IPS DF 6.9 (cell line): ENCODE results near the gene ATP5IF1.

ENCODE experiments used
- DNase-seq: peaks from one replicate; pipeline ENCODE4 v3.0.0-alpha.2; 2013; ENCODE audit warnings: low read depth, low spot score
- H3K27ac ChIP-seq: one replicate; pipeline ENCODE4 v1.5.1; 2013; ENCODE audit warnings: low read length, control low read depth
- H3K27me3 ChIP-seq: 2 replicates; pipeline ENCODE4 v1.6.1; 2013; ENCODE audit warnings: mild to moderate bottlenecking, low read length; ENCODE audit not compliant: control insufficient read depth, insufficient read depth
- H3K36me3 ChIP-seq: 2 replicates; pipeline ENCODE4 v1.6.1; 2013; ENCODE audit warnings: low read length; ENCODE audit not compliant: control insufficient read depth, insufficient read depth
- H3K4me1 ChIP-seq: 2 replicates; pipeline ENCODE4 v1.6.1; 2013; ENCODE audit warnings: low read length; ENCODE audit not compliant: control insufficient read depth, insufficient read depth
- H3K4me3 ChIP-seq: 2 replicates; pipeline ENCODE4 v1.5.1; 2013; ENCODE audit warnings: mild to moderate bottlenecking, low read length
- H3K9me3 ChIP-seq: 2 replicates; pipeline ENCODE4 v1.6.1; 2013; ENCODE audit warnings: low read length, inconsistent platforms; ENCODE audit not compliant: control insufficient read depth, insufficient read depth
- WGBS: extraction: QIAGEN DNeasy Blood & Tissue Kit; methylation state at CpG from one replicate; pipeline ENCODE4 v1.1.7; 2013; ENCODE audit warnings: mixed read lengths, missing lambda C conversion rate; ENCODE audit not compliant: insufficient read length, insufficient coverage; 5-methylcytosine and 5-hydroxymethylcytosine counted together

ATP5IF1 gene

DNA sequence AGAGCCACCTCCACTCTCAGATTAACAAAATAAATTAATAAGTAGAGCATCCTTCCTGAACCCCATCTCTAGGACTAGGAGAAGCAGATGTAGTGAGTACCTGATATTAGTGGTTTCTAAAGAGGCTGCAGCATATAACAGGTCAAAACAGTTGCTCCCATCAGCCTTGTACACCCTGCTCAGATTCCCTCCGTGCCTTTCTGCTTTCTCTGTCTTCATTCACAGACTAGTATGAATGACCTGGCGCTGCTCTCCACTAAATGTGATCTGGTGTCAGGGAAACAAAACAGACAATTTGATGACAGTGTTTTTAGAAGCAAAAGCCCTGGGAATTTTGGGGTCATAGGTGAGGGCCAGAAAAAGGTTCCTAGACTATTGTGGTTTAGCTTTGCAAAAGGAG is 31.7 kb downstream of the ATP5IF1 start:
- Histone ChIP-seq H3K4me3 (no peak overlapping the region), H3K27me3 (no peaks in the 10 kb centered on the region), H3K4me1 (0 out of 2 replicates have a peak, but pooled peaks cover 1% of the 10 kb centered on the region), H3K9me3 (no peaks in the 10 kb centered on the region), H3K27ac (no peak overlapping the region), H3K36me3 (peaks cover 10% of the 10 kb centered on the region)
- WGBS: no CpG with 5 or more reads among the region's 2 CpGs
- DNase-seq: no peak

DNA sequence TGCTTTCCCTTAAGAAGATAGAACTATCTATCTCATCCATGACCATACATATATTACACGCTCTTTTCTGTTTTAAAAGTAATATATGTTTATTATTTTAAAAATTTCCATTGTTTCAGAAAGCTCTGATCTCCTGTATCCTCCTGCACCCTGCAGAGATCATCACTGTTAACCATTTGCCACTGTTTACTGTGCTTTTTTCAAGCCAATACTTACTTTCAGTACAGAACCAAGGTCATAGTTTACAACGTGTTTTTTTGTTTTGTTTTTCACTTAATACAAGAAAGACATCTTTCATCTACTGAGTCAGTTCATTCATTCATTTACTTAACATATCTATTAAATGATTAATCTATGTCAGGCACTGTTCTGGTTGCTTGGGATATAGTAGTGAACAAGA is 33.6 kb downstream of the ATP5IF1 start:
- no peak for DNase-seq
- no peak overlapping the region for H3K27ac ChIP-seq
- H3K4me1 ChIP-seq: 0 out of 2 replicates have a peak, but pooled peaks cover 1% of the 10 kb centered on the region
- H3K9me3 ChIP-seq: no peaks in the 10 kb centered on the region
- no CpG with 5 or more reads among the region's 2 CpGs for WGBS
- H3K27me3 ChIP-seq: no peaks in the 10 kb centered on the region
- peaks cover 27% of the 10 kb centered on the region for H3K36me3 ChIP-seq
- H3K4me3 ChIP-seq: no peak overlapping the region

DNA sequence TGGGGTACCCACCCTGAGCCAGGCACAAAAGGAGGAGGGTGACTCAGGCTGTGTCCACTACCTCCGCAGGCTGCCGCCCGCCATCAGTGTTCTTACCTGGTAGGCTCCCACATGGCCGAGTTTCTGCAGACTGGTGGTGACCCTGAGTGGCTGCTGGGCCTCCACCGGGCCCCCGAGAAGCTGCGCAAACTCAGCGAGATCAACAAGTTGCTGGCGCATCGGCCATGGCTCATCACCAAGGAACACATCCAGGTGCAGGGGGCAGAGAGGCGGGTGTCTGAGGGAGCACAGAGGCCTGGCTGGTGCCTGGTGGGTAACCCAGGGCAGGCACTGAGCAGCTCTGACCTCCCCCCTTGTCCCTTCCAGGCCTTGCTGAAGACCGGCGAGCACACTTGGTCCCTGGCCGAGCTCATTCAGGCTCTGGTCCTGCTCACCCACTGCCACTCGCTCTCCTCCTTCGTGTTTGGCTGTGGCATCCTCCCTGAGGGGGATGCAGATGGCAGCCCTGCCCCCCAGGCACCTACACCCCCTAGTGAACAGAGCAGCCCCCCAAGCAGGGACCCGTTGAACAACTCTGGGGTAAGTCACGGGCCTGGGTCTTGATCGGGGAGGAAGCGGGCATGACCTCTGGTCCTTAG is 36.4 kb downstream of the ATP5IF1 start:
- no peak for DNase-seq
- H3K4me3 ChIP-seq: no peak overlapping the region
- no peak overlapping the region for H3K27ac ChIP-seq
- H3K36me3 ChIP-seq: peaks cover 31% of the 10 kb centered on the region
- no peaks in the 10 kb centered on the region for H3K4me1 ChIP-seq
- no CpG with 5 or more reads among the region's 20 CpGs for WGBS
- no peaks in the 10 kb centered on the region for H3K27me3 ChIP-seq
- H3K9me3 ChIP-seq: no peaks in the 10 kb centered on the region

DNA sequence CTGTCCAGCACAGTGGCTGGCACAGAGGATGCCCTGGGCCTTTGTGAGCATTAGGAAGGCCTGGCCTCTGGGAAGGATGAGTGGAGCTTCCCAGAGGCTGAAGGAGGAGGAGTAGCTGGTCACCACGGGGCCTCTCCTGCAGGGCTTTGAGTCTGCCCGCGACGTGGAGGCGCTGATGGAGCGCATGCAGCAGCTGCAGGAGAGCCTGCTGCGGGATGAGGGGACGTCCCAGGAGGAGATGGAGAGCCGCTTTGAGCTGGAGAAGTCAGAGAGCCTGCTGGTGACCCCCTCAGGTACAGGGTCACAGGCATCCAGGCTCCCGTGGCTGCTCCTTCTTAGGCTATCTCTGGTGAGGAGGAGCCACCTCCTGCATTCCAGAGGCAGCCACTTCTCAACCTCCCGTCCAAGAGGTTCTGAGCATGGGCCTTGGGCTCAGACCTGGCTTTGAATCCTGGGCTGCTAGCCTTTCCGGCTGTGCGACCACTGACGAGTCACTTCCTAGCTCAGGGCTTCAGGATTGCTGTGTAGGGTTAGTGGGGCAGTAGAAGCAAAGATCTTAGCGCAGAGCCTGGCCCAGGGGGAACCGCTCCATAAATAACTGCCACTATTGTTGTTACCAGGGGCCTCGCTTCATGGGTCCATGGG is 37.4 kb downstream of the ATP5IF1 start:
- no peak for DNase-seq

DNA sequence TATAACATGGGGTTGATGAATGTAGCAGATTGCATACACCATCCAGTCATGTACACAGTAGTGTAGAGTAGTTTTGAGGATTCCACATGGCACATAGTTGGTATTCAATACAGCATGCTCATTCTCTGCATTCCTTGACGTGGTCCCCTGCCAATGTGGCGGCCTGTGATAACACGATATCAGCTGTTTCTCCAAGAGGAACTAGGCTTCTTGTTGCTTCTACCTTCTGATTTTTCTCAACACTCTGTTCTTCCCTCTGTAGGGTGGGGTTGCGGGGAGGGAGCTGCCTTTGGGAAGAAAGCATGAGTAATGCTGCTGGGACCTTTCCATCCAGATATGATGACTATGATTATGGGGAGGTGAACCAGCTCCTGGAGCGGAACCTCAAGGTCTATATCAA is 42.8 kb downstream of the ATP5IF1 start:
- Histone ChIP-seq H3K4me3 (no peak overlapping the region), H3K27ac (no peak overlapping the region), H3K4me1 (no peaks in the 10 kb centered on the region), H3K36me3 (peaks cover 33% of the 10 kb centered on the region), H3K27me3 (no peaks in the 10 kb centered on the region), H3K9me3 (no peaks in the 10 kb centered on the region)
- WGBS: no CpG with 5 or more reads among the region's 5 CpGs
- DNase-seq: no peak

More for the DNA sequence above, 37.4 kb downstream of the ATP5IF1 start:
- Histone ChIP-seq H3K36me3 (peaks cover 31% of the 10 kb centered on the region), H3K27ac (no peak overlapping the region), H3K4me3 (no peak overlapping the region), H3K4me1 (no peaks in the 10 kb centered on the region), H3K27me3 (no peaks in the 10 kb centered on the region), H3K9me3 (no peaks in the 10 kb centered on the region)
- no CpG with 5 or more reads among the region's 17 CpGs for WGBS

DNA sequence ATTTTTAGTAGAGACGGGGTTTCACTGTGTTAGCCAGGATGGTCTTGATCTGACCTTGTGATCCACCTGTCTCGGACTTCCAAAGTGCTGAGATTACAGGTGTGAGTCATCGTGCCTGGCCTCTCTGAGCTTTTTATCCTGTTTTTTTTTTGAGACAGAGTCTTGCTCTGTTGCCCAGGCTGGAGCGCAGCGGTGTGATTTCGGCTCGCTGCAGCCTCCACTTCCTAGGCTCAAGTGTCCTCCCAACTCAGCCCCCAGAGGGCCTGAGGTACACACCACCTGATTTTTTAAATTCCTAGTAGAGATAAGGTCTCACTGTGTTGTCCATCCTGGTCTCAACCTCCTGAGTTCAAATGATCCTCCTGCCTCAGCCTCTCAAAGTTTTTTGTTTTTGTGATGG is 43.8 kb downstream of the ATP5IF1 start:
- Histone ChIP-seq H3K4me3 (no peak overlapping the region), H3K4me1 (no peaks in the 10 kb centered on the region), H3K27me3 (no peaks in the 10 kb centered on the region), H3K27ac (no peak overlapping the region), H3K36me3 (peaks cover 23% of the 10 kb centered on the region), H3K9me3 (no peaks in the 10 kb centered on the region)
- no CpG with 5 or more reads among the region's 7 CpGs for WGBS
- no peak for DNase-seq

DNA sequence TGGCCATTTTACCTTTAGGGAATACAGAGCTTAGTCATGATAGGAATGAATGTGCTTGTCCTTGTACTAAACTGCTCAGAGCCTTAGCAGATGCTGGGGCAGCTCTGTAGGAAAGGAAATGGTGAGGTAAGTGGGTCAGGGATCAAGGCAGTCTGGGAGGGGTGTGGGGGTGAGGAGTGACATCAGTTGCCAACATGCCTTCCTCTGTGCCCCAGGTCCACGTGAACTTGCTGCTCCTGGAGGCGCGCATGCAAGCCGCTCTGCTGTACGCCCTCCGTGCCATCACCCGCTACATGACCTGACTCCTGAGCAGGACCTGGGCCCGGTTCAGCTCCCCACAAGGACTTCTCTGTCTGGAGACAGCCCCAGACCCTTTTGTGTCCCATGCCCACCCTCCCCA is 44.6 kb downstream of the ATP5IF1 start:
- Histone ChIP-seq H3K36me3 (peaks cover 21% of the 10 kb centered on the region), H3K27ac (no peak overlapping the region), H3K27me3 (no peaks in the 10 kb centered on the region), H3K4me3 (no peak overlapping the region), H3K4me1 (no peaks in the 10 kb centered on the region), H3K9me3 (no peaks in the 10 kb centered on the region)
- no CpG with 5 or more reads among the region's 8 CpGs for whole genome bisulfite sequencing
- no peak for DNase-seq

DNA sequence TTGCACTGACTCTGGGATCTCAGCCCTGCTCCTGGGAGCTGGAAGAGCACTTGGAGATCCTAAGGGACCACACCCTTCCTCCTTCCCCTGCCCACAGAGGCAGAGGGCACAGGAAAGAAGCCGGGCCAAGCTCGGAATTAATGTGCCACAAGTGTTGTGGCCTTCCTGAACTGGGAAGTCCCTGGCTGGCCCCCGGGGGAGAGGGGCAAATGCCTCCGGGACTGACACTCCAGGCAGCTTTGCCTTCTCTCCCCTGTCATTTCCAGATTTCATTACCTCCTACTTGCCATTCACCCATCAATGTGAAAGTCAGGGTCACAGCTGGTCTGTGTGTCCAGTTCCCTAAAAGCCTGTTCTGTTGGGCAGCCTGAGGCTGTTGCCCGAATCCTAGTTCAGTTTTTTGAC is 45.1 kb downstream of the ATP5IF1 start:
- WGBS: no CpG with 5 or more reads among the region's 5 CpGs
- H3K27me3 ChIP-seq: no peaks in the 10 kb centered on the region
- H3K4me1 ChIP-seq: no peaks in the 10 kb centered on the region
- H3K27ac ChIP-seq: no peak overlapping the region
- H3K9me3 ChIP-seq: no peaks in the 10 kb centered on the region
- DNase-seq: no peak
- H3K36me3 ChIP-seq: peaks cover 21% of the 10 kb centered on the region
- H3K4me3 ChIP-seq: no peak overlapping the region

DNA sequence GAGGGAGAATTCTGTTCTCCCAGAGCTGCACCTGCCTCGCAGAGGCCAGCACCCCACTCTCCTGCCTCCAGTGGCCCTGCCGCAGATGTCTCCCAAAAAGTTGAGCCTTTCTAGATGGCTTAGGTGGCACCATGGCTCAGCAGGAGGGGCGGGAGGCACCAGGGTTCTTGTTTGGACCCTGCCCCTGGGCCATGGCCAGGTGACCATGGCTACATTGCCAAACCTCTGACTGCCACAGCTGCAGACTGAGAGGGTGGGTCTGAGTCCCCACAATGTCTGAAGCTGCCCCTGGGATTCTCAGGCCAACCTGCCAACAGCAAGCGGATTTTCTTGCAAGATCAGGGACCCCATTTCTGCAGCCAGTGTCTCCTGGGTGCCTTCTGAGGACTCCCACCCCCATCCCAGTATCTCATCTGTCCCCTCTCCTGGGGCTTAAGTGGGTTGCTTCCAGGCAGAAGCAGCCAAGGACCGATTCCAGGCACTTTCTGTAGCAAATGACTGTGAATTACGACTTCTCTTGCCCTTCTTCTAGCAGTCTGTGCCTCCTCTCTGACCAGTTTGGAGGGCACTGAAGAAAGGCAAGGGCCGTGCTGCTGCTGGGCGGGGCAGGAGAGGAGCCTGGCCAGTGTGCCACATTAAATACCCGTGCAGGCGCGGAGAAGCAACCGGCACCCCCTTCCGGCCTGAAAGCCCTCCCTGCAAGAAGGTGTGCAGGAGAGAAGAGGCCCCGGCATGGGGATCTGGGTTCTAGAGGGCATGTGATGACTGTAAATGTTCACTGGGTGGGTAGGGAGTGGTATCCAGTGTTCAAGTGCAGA is 45.9 kb downstream of the ATP5IF1 start:
- WGBS: no CpG with 5 or more reads among the region's 14 CpGs
- H3K36me3 ChIP-seq: peaks cover 21% of the 10 kb centered on the region
- no peaks in the 10 kb centered on the region for H3K9me3 ChIP-seq

DNA sequence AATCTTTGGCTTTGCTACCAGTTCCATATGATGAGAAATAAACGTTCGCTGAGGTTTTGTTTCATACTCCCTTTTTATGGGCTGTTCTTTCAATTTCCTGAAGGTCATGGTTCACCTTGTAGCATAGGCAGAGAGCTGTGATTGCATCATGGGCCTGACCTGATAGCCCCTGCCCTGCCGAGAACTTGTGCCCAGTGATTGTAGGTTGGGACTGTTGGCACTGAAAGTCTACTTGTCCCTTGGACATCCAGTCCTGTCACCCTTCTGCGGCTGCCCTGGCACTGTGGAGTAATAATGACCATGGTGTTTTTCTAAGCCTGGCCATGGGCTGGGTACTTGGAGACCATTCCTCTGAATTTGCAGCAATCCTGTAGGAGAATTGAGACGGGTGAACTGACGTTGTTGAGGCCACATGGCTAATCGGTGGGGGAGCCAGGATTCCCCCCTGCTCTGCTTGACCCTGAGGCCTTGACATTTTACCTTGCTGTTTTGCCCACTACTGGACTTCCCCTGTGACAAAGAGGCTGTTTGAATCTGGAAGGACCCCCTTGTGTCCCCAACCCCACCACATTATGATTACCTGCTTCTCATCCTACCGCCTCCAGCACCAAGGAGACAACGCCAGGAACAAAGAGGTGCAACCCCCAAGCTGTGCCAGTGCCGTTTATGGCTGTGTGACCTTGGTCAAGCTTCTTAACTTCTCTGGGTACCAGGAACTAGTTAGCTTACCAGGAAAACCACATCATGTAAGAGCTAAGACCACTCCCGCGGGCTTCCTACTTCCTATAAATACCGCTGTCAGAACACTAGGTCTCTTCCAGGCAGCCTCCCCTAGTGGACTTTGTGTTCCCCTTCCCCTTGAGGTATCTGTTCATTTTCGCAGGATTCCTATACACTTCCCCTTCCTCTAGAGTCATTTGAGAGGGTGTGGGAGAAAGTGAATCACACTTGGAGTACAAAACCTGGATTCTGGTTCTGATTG is 46.8 kb downstream of the ATP5IF1 start:
- no peak overlapping the region for H3K27ac ChIP-seq
- H3K27me3 ChIP-seq: no peaks in the 10 kb centered on the region
- peaks cover 21% of the 10 kb centered on the region for H3K36me3 ChIP-seq
- DNase-seq: no peak
- no peaks in the 10 kb centered on the region for H3K4me1 ChIP-seq
- no CpG with 5 or more reads among the region's 14 CpGs for WGBS
- no peaks in the 10 kb centered on the region for H3K9me3 ChIP-seq
- no peak overlapping the region for H3K4me3 ChIP-seq

More for the DNA sequence above, 45.9 kb downstream of the ATP5IF1 start:
- no peaks in the 10 kb centered on the region for H3K4me1 ChIP-seq
- no peak for DNase-seq
- no peaks in the 10 kb centered on the region for H3K27me3 ChIP-seq
- H3K4me3 ChIP-seq: no peak overlapping the region
- H3K27ac ChIP-seq: no peak overlapping the region
